ENCODE results near the gene SH3D19. TPM values are rescaled to one million over a fixed set of nuclear protein-coding genes. Genes with fewer than 3 reads are reported as not detected.
A peak's percentile ranks its signal among the peaks of the same experiment; 100 is the strongest.
"Not testable (repeated sequence)": the region's sequence is repeated elsewhere in the genome, so short reads cannot be mapped to it uniquely, and the experiment has no call there.

Gene SH3D19
- total RNA-seq, 1 donor from 2014 or later = 32.0 TPM

DNA sequence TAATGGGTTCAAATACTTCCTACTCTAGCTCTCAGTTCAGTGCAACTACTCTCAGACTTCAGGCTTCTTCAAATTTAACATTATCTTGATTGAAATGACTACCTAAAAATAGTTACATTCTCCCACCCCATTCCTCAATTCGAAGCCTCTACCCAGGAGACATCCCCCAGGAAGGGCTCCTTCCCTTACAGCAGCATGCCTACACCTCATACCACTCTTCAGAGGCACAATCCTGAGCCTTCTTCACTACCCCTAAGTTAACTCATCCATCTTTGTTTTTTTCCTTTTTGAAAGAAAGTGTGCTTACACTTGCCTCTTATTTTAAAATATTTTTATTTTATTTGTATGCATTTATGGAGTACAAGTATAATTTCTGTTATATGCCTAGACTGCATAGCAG lies 65.7 kb downstream of the SH3D19 start:
- Mint-ChIP-seq H3K9me3 (ENCODE audit: low read depth) (no peaks in the 10 kb centered on the region), H3K4me3 (ENCODE audit: unreplicated experiment) (no peak overlapping the region), H3K36me3 (ENCODE audit: low read depth) (no peaks in the 10 kb centered on the region), H3K27ac (ENCODE audit: unreplicated experiment) (no peak overlapping the region), H3K4me1 (ENCODE audit: low read depth) (peaks cover 3% of the 10 kb centered on the region), H3K27me3 (ENCODE audit: low read depth) (no peaks in the 10 kb centered on the region)
- DNase-seq (ENCODE audit: low spot score) = no peak
- TF ChIP-seq, protein P1, sequence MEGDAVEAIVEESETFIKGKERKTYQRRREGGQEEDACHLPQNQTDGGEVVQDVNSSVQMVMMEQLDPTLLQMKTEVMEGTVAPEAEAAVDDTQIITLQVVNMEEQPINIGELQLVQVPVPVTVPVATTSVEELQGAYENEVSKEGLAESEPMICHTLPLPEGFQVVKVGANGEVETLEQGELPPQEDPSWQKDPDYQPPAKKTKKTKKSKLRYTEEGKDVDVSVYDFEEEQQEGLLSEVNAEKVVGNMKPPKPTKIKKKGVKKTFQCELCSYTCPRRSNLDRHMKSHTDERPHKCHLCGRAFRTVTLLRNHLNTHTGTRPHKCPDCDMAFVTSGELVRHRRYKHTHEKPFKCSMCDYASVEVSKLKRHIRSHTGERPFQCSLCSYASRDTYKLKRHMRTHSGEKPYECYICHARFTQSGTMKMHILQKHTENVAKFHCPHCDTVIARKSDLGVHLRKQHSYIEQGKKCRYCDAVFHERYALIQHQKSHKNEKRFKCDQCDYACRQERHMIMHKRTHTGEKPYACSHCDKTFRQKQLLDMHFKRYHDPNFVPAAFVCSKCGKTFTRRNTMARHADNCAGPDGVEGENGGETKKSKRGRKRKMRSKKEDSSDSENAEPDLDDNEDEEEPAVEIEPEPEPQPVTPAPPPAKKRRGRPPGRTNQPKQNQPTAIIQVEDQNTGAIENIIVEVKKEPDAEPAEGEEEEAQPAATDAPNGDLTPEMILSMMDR (IDR thresholded peaks at IDR 0.05) = no peak

DNA sequence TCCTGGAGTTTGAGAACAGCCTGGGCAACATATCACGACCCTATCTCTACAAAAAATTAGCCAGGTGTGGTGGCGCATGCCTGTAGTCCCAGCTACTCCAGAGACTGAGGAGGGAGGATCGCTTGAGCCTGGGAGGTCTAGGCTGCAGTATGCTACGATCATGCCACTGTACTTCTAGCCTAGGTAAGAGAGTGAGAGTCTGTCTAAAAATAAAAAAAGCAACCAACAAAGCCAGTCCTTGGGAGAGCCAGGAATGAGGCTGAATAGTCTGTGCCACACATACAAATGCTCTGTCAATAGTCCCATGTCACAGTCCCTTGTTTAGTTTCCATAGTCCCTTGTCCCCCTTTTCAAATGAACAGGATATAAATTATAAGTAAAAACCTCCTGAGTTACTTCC lies 67.7 kb downstream of the SH3D19 start:
- peaks cover 3% of the 10 kb centered on the region for H3K4me1 Mint-ChIP-seq (ENCODE audit: low read depth)
- H3K36me3 Mint-ChIP-seq (ENCODE audit: low read depth) = no peaks in the 10 kb centered on the region
- no peaks in the 10 kb centered on the region for H3K9me3 Mint-ChIP-seq (ENCODE audit: low read depth)
- H3K4me3 Mint-ChIP-seq (ENCODE audit: unreplicated experiment) = no peak overlapping the region
- no peak for DNase-seq (ENCODE audit: low spot score)
- peak overlapping the region; percentile 14 for H3K27ac Mint-ChIP-seq (ENCODE audit: unreplicated experiment)
- no peaks in the 10 kb centered on the region for H3K27me3 Mint-ChIP-seq (ENCODE audit: low read depth)
- TF ChIP-seq, protein P1 (IDR thresholded peaks at IDR 0.05) = no peak

DNA sequence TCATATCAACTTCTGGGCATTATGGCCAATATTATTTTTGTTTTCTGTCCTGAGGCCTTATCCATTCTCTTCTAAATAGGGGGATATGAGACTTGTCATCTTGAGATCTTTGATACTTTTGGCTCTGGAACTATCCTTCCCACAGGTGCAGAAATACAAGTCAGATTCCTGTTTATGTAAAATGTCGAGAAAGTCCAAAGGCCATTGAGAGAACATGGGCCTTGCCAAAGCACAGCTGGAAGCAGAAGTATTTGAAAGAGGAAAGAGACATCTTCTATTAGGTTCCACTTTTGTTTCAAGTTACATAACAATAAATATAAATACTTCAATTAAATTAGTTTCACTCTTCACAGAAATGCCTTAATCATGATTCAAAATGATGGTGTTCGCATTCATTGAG lies 69.3 kb downstream of the SH3D19 start:
- TF ChIP-seq, protein P1 (IDR thresholded peaks at IDR 0.05) = no peak
- Mint-ChIP-seq H3K27me3 (ENCODE audit: low read depth) (no peaks in the 10 kb centered on the region), H3K4me1 (ENCODE audit: low read depth) (peaks cover 3% of the 10 kb centered on the region), H3K27ac (ENCODE audit: unreplicated experiment) (no peak overlapping the region), H3K4me3 (ENCODE audit: unreplicated experiment) (no peak overlapping the region), H3K36me3 (ENCODE audit: low read depth) (no peaks in the 10 kb centered on the region), H3K9me3 (ENCODE audit: low read depth) (no peaks in the 10 kb centered on the region)
- DNase-seq (ENCODE audit: low spot score) = no peak

DNA sequence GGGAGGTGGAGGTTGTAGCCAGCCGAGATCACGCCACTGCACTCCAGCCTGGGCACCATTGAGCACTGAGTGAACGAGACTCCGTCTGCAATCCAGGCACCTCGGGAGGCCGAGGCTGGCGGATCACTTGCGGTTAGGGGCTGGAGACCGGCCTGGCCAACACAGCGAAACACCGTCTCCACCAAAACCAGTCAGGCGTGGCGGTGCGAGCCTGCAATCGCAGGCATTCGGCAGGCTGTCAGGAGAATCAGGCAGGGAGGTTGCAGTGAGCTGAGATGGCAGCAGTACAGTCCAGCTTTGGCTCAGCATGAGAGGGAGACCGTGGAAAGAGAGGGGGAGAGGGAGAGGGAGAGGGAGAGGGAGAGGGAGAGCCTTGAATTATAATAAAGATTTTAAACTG lies 69.7 kb downstream of the SH3D19 start:
- not testable (repeated sequence) for H3K27ac Mint-ChIP-seq (ENCODE audit: unreplicated experiment); H3K27me3 Mint-ChIP-seq (ENCODE audit: low read depth); H3K9me3 Mint-ChIP-seq (ENCODE audit: low read depth); H3K4me3 Mint-ChIP-seq (ENCODE audit: unreplicated experiment); H3K4me1 Mint-ChIP-seq (ENCODE audit: low read depth); DNase-seq (ENCODE audit: low spot score); H3K36me3 Mint-ChIP-seq (ENCODE audit: low read depth)

DNA sequence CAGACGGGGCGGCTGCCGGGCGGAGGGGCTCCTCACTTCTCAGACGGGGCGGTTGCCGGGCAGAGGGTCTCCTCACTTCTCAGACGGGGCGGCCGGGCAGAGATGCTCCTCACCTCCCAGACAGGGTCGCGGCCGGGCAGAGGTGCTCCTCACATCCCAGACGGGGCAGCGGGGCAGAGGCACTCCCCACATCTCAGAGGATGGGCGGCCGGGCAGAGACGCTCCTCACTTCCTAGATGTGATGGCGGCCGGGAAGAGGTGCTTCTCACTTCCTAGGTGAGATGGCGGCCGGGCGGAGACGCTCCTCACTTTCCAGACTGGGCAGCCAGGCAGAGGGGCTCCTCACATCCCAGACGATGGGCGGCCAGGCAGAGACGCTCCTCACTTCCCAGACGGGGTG lies 70.2 kb downstream of the SH3D19 start:
- not testable (repeated sequence) for H3K27ac Mint-ChIP-seq (ENCODE audit: unreplicated experiment); H3K27me3 Mint-ChIP-seq (ENCODE audit: low read depth); H3K4me1 Mint-ChIP-seq (ENCODE audit: low read depth); DNase-seq (ENCODE audit: low spot score); H3K9me3 Mint-ChIP-seq (ENCODE audit: low read depth); H3K36me3 Mint-ChIP-seq (ENCODE audit: low read depth); H3K4me3 Mint-ChIP-seq (ENCODE audit: unreplicated experiment)

DNA sequence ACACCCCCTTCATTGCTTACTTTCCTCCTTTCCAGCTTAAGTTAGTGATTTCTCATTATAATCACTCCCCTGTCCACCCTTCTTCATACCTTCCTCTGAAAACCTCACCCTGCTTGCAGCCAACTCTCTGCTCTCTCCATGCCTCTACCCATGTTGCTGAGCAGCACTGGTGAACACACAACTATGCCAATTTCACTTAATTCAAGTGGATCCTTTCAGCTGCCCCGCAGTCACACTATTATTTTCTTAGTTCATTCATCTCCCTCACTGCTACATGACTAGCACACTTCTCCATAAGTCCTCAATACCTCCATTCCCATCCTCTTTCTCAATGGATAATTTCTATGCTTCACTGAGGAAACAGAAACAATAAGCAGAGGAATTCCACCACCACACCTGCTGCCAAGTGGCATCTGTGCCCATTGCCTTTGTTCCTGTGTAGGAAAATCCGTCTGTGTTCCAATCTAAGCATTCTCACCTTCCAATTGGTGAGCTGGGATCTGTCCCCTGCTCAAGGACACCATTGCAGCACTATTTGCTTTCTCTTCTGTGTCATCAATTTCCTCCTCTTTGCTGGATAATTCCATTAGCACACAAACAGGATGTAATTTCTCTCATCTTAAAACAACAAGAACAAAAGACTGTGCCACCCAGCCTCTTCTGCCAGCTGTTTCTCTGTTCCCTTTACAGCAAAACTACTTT lies 73.7 kb downstream of the SH3D19 start:
- TF ChIP-seq, protein P1 (IDR thresholded peaks at IDR 0.05) = no peak
- no peaks in the 10 kb centered on the region for H3K27me3 Mint-ChIP-seq (ENCODE audit: low read depth)
- H3K27ac Mint-ChIP-seq (ENCODE audit: unreplicated experiment) = no peak overlapping the region
- H3K9me3 Mint-ChIP-seq (ENCODE audit: low read depth) = no peaks in the 10 kb centered on the region
- H3K4me3 Mint-ChIP-seq (ENCODE audit: unreplicated experiment) = no peak overlapping the region
- H3K36me3 Mint-ChIP-seq (ENCODE audit: low read depth) = no peaks in the 10 kb centered on the region
- no peaks in the 10 kb centered on the region for H3K4me1 Mint-ChIP-seq (ENCODE audit: low read depth)
- DNase-seq (ENCODE audit: low spot score) = no peak
